Mononuclear cell (primary cell): Measurements from ENCODE around the gene NOTUM. TPM values are rescaled to one million over a fixed set of nuclear protein-coding genes. Genes with fewer than 3 reads are reported as not detected.

Experiments used
- H3K27me3 ChIP-seq: 2 replicates; pipeline ENCODE4 v1.6.0; 2011; ENCODE audit warnings: low read length, control low read depth; ENCODE audit not compliant: insufficient read depth
- H3K4me1 ChIP-seq: 2 replicates; pipeline ENCODE4 v1.5.1; 2011; ENCODE audit warnings: mild to moderate bottlenecking, low read length, control low read depth; ENCODE audit not compliant: insufficient read depth
- H3K4me3 ChIP-seq: 2 replicates; pipeline ENCODE4 v1.5.1; 2011; ENCODE audit warnings: mild to moderate bottlenecking, low read length, moderate library complexity
- H3K9me3 ChIP-seq: 2 replicates; pipeline ENCODE4 v1.5.1; 2011; ENCODE audit warnings: low read depth, mild to moderate bottlenecking, control low read depth, low read length
- total RNA-seq: library from RNA; depleted of rRNA; stranded (reverse); fragments of >200 nt; gene quantifications from one replicate; pipeline ENCODE4 v1.2.3, GENCODE V29; 2012

The NOTUM gene
- total RNA-seq, 1 donor, result not detected

DNA sequence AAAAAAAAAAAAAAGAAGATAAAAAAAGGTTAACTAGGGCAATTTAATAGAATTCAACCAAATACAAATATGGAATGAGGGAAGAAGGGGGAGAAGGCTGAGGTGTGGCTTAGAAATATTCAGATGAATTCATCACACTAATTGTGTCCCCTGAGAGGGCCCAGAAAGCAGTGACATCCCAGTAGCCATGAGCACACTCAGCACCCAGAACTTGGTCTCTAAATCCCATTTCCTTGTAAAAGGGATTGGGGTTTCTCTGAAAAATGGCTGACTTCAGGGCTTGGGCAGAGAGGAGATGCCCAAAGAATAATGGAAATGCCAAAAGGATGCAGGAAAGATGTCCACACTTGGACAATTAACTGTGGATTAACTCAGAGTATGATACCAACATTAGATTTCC is 12.4 kb upstream of the NOTUM start:
- Histone ChIP-seq H3K27me3 (no peaks in the 10 kb centered on the region), H3K9me3 (no peaks in the 10 kb centered on the region), H3K4me1 (peaks cover 25% of the 10 kb centered on the region), H3K4me3 (no peak overlapping the region)

DNA sequence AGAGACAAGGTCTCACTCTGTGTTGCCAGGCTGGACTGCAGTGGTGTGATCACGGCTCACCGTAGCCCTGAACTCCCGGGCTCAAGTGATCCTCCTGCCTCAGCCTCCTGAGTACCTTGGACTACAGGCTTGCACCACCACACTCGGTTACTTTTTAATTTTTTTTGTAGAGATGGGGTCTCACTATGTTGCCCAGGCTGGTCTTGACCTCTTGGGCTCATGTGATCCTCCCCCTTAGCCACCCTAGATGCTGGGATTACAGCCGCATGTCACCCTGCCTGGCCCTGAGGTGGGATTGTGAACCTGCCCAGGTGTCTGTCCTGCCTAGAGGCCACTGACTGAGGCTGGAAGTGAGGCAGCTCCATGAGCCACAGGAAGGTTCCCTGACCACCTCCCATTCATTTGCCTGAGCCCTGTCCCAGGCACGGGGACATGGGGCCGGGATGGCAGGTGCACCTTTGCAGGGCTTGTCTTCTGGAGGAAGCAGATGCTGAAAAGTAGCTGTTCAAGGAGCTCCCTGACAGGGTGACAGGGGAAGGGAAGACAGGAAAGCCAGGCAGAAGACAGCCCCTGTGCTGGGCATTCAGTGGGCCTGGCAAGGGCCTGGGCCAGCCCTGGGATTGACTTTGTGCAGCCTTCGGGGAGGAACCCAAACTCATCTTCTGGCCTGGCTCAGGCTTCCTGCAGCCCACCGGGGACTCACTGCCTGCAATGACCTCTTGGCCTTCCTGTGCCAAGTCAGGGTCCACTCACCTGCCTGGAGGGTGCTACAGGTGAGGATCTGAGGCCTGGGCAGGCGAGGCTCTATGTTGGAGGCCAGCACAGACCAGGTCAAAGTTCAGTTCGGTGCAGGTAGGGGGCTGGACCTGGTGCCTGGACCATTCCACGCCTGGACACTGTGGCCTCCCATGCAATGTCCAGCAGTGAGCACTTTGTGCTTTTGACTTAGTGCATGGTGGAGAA is 8.1 kb upstream of the NOTUM start:
- H3K27me3 ChIP-seq, result no peaks in the 10 kb centered on the region
- peaks cover 34% of the 10 kb centered on the region for H3K4me1 ChIP-seq
- H3K4me3 ChIP-seq, result no peak overlapping the region
- H3K9me3 ChIP-seq, result no peaks in the 10 kb centered on the region

DNA sequence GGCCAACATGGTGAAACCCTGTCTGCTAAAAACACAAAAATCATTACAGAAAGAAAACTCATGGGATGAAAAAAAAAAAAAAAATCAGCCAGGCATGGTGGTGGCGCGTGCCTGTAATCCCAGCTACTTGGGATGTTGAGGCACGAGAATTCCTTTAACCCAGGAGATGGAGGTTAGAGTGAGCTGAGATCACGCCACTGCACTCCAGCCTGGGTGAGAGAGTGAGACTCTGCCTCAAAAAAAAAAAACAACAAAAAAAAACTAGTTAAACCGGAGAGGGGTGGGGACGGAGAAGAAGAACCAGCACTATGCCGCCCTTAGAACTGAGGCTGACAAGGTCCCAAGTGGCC is 7.4 kb upstream of the NOTUM start:
- Histone ChIP-seq H3K27me3 (no peaks in the 10 kb centered on the region), H3K9me3 (no peaks in the 10 kb centered on the region), H3K4me1 (peaks cover 34% of the 10 kb centered on the region), H3K4me3 (no peak overlapping the region)

DNA sequence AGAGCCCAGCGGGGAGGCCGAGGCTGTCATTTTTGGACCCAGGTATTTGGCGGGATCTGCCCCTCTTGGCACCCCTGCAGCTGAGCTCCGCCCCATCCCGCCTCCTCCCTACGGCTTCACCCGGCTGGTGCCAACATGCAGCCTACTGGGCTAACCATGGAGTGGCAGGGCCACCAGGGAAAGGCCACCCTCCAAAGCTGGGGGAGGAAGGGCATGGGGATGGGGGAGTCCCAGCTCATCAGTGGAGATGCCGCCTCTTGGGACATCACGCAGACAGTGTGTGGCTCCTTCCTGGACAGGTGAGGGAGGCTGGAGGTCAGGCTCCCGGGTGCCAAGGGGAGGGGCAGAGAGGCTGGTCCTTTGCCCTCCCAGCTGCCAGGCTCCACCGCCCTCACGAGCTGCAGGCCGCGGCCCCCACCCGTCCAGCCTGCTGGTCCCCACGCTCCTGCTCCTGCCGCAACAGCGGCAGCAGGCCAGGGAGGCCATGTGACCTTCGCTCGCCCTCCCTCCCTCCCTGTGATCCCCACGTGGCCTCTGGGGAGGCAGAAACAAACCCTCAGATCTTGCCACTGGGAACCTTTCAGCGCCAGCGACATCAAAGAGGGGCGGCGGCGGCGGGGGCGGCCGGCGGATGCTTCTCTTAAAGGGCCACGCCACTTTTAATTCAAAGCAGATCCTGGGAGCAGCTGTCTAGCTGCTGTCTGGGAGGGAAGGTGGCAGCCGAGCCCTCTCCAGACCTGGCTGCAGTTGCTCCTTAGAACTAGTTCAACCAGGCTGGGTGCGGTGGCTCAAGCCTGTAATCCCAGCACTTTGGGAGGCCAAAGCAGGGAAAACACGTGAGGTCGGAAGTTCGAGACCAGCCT is 6.8 kb upstream of the NOTUM start:
- H3K4me1 ChIP-seq, result peaks cover 34% of the 10 kb centered on the region
- H3K4me3 ChIP-seq, result no peak overlapping the region

DNA sequence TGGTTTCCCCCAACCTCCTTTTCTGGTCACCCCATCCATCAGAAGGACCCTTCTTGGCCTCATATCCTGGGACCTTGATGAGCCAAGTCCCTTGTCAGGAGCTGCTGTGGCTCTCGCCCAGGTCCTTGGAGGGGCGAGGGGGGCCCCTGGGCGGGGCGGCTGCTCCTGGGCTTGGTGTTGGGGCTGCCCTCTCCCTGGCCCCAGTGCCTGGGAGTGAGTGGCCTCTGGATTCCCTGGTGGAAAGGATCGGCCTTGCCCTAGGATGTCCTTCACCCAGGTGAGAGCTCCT is 6.2 kb upstream of the NOTUM start:
- H3K9me3 ChIP-seq, result no peaks in the 10 kb centered on the region
- H3K4me3 ChIP-seq, result no peak overlapping the region
- H3K4me1 ChIP-seq, result peaks cover 34% of the 10 kb centered on the region
- H3K27me3 ChIP-seq, result peaks cover 7% of the 10 kb centered on the region

More for the DNA sequence above, 6.8 kb upstream of the NOTUM start:
- Histone ChIP-seq H3K27me3 (peaks cover 3% of the 10 kb centered on the region), H3K9me3 (no peaks in the 10 kb centered on the region)

DNA sequence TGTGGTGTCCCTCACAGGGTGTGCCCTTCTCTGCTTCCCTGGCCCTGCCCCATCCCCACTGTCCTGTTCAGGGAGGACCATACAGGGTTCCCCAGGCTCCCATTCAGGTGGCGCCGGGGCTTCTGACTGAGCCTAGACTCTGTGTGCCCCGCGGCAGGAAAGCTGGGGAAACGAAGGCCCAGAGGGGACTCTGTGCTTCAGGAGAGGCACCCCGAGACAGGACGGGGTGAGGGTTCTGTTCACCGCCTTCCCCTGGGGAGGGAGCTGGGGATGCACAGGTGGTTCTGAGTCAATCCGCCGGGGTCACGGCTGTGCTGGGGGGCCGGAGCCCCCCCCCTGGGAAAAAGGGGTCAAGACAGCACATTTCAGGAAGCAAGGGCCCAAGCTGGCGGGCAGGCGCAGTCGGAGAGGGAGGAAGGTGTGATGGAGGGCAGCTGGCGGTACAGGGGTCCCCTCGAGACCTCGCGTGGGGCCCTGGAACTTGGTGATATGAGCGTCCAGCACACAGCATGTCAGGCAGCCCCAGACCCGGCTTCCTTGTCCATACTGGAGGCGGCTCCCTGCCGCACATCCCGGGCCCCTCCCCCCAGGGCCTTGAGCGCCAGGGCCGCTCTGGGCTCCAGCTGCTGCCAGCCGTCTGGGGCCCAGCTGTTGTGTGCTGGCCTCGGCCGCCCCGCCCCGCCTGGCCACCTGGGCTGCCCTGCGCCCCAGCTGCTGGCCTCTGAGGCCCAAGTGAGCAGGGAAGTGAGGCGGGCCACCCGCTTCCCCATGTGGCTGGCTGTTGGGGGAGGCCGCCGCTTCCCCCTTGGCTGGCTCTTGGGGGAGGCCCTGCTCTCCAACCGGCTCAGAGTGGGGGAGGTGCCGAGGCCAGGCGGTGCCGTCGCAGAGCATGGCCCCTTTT is 5.6 kb upstream of the NOTUM start:
- Histone ChIP-seq H3K9me3 (no peaks in the 10 kb centered on the region), H3K4me3 (no peak overlapping the region), H3K27me3 (peaks cover 13% of the 10 kb centered on the region), H3K4me1 (peaks cover 34% of the 10 kb centered on the region)

DNA sequence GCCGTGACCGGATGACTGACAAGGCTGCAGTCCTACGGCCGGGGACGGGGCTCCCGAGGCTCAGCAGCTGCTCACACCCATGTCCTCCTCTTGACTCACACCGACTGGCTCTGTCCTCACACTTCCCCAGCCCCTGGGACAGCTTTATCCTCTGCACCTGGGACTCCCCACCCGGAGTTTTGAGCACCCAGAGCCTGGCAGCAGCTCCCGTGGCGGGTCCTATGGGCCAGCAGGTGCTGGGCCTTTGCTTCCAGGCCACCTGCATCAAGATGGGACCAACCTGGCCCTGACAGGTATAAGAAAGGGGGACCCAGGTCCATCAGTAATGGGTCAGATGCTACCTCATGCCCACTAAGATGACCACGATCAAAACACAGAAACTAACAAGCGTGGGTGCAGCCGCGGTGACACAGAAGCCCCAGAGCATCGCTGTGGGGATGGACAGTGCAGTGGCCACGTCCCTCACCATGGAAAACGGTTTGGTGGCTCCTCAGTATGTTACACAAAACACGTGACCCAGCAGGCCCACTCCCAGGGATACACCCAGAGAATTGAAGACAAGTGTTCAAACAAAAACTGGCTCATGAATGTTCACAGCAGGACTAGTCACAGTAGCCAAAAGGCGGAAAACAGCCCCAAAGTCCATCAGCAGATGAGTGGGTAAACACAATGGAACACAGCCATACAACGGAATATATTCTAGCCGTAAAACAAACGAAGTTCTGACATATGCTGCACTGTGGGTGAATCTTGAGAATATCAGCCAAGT is 3.3 kb upstream of the NOTUM start:
- peaks cover 47% of the 10 kb centered on the region for H3K4me1 ChIP-seq
- no peak overlapping the region for H3K4me3 ChIP-seq
- H3K9me3 ChIP-seq, result no peaks in the 10 kb centered on the region
- H3K27me3 ChIP-seq, result peaks cover 20% of the 10 kb centered on the region

DNA sequence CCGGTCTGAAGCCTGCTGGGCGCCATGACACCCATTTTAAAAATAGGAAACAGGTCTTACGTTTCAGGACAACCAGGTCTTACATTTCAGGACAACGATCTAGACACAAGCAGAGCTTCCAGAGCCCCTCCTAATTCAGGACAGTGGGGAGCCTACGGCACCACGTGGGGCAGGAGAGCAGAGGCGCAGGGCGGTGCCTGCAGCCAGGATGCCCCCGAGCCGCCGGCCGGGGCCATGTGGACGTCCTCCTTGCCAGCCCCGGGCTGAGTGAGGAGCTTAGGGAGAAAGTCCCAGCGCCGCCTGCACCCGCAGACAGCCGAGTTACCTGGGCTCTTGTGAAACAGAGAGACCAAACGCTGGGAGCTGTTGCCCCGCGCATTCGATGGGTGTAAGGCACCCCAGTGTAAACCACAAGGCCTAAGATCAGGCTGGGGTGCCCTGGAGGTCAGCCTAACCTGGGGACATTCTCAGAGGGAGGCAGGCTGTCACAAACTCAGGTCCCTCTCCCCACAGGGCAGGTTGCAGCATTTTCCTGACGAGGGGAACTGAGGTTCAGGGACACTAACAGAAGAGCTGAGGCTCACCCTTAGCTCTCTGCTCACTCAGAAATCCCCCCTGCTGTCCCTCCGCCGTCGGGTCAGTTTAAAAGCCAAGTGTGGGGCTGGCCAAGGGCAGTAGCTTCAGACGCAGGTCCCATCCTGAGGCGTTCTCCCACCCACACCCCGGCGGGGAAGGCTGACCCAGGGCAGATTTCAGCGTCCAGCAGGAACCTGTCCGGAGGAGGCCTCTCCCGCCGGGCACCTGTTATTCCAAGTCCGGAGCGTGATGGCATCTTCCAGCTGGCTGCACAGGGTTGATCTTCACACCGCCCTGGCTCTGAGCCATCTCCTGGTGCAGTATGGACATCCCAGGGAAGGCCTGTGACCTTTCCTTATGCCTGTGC is 1.8 kb upstream of the NOTUM start:
- Histone ChIP-seq H3K4me3 (no peak overlapping the region), H3K27me3 (peaks cover 31% of the 10 kb centered on the region), H3K9me3 (no peaks in the 10 kb centered on the region), H3K4me1 (peaks cover 37% of the 10 kb centered on the region)

DNA sequence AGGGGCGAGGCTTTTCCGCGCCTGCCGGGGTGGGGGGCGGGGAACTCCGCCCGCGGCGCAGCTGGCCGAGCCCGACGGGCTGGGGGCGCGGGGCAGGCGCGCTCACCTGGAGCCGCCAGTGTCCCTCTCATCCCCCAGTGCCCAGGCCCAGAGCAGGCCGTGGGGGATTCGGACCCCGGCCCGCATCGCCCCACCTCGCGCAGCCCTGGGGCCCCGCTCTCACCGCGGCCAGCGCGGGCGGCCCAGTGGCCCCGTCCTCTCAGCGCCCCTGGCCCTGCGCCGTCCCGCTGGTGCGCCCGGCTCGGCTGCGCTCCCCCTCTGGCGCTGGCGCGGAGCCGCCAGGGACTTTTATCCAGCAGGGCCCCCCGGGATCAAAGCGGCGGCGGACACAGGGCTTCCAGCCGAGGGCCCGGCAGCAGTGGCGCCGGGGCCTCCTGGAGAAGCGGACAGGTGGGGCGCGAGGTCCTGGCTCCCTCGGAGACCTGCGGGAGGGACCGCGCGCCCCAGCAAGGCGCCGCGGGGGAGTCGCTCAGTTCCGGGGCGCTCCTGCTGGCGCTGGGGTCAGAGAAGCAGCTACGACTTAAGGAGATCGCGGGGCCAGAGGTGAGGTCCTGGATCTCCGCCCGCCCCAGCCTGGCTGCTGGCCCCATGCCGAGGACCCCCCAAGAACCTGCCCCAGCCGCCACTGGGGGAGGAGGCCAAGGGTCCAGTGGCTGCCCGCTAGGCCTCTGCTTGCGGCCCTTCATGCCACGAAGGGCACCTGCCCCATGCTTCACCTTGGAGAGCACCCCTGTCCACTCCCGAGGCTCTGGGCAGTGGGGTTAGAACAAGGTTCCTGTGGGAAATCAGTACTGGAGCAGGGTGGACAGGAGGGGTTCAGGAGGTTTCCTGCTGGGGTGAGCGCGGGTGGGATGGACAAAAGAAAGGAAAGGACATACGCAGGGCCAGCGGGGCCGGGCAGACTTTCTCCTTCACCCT is 823 bp upstream of the NOTUM start:
- Histone ChIP-seq H3K4me3 (no peak overlapping the region), H3K4me1 (peaks cover 28% of the 10 kb centered on the region), H3K9me3 (no peaks in the 10 kb centered on the region), H3K27me3 (peaks cover 31% of the 10 kb centered on the region)

DNA sequence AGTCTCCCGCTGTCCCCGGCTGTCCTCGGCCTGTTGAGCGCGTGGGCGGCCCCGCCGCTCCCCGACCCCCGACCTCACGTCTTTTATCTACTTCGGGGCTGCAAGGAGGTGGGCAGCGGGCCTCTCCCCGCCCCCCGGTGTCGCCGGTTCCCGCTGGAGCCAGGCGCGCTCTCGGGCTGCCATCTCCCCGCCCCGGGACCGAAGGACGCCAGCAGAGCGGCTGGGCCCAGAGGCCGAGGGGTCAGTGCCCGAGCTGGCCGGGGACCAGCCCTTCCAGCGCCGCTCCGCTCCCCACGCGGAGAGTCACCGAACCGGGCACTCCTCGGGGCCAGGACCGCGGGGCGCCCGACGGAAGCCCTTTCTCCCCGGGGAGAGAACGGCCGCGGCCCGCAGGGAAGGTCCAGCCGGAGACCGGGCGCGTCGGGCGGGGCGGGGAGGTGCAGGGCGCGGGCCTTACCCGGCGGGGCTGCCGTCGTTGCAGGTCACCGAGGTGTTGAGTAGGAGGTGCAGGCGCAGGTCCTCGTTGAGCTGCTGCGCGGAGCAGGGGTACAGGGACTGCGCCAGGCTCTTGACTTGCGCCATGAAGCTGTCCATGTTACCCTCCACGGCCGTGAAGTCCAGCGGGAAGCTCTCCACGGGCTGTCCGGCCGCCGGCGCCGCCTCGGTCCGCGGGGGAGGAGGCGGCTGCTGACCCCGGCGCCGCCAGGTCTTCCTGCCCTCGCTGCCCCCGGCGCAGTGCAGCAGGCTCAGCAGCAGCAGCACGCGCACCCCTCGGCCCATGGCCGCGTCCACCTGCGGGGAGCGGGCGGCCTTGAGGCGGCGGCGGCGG is 643 bp downstream of the NOTUM start:
- peaks cover 20% of the 10 kb centered on the region for H3K4me1 ChIP-seq
- no peak overlapping the region for H3K4me3 ChIP-seq
- H3K27me3 ChIP-seq, result peaks cover 31% of the 10 kb centered on the region
- H3K9me3 ChIP-seq, result no peaks in the 10 kb centered on the region

DNA sequence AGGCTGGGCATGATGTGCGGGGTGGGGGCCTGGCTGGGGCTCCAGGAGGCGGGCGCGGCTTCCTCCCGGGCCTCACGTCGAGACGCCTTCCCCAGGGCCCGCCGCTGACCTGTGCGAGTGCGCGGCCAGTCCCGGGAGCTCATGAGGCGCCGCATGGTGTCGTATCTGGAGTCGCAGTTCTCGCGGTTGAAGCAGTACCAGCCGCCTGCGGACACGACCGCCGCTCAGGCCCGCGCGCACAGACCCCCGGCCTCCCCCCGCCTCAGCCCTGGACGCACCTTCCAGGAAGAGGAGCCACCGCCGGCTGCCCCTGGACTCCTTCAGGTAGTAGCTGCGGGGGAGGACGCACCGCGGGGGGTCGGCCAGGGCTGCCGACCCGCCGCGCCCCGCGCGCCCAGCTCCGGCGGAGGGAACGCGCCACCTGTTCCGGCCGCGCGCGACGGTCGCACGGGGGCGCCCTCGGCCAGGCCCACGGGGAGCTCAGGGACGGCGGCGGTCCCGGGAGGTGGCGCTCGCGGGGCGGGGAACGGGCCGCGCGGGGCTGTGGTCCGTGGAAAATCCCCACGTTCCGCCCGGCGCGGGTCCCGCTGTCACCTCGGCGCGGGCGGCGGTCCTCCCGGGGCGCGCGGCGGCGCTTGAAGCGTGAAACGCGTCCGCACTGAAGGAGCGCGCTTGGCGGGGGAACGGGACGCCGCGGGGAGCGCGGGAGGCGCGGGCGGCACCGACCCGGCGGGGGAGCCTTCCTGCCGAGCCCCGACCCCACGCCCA is 1.4 kb downstream of the NOTUM start:
- Histone ChIP-seq H3K4me1 (peaks cover 17% of the 10 kb centered on the region), H3K4me3 (no peak overlapping the region), H3K27me3 (peaks cover 31% of the 10 kb centered on the region), H3K9me3 (no peaks in the 10 kb centered on the region)
